ENCODE measurements around the gene SLBP.

The SLBP gene

DNA sequence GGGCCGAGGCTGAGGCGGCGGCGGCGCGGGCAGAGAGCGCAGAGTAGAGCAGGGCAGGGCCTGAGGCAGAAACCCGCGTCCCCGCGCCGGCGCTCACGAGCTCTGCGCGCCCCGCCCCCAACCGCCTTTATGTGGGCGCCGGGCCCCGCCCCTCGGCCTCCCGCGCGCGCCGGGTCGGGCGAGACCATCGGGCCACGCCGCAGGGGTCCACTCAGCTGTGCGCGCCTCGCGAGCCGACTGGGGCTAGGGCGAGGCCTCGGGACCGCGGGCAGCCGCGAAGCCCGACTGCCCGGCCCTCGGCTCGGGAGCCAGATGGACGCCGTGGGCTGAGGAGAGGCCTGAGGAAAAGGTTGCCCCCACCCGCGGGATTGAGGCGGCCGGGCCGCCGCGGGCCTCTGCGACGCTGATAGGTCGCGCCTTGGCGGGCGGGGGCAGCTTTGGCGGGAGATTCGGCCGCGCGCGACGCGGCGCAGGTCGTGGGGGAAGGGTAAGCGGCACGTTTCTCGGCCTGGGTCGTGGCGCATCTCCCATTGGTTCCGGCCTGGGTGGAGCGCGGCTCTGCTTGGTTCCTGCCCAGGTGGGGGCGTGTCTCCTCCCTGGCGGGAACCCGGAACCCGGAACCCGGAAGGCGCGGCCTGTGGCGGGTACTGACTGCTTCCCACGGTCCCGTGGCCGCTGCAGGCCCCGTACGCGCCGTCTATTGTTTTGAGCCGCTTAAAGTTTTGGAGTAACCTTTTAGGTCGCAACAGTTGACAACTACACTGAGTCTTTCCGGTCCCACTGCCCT is at the start of gene SLBP:
Gene SLBP (minus strand): TSS at position 104 of the 787 bp plus-strand sequence. CDS start 131 bp downstream, outside the sequence.
- H3K36me3 ChIP-seq (ENCODE audit: control insufficient read depth, insufficient read depth, low read length), result peaks cover 9% of the 10 kb centered on the region
- TF ChIP-seq CTCF (IDR thresholded peaks at IDR 0.05; ENCODE audit: insufficient read depth, low read length, poor library complexity, severe bottlenecking), result no peak
- no peaks in the 10 kb centered on the region for H3K27me3 ChIP-seq (replicated peaks; ENCODE audit: control insufficient read depth, insufficient read depth, low read length)
- DNase-seq (ENCODE audit: extremely low read depth, insufficient read length), result peak; percentile 100
- H3K4me3 ChIP-seq (replicated peaks; ENCODE audit: low read depth, low read length), result peak within 1 kb of the TSS; percentile 92

DNA sequence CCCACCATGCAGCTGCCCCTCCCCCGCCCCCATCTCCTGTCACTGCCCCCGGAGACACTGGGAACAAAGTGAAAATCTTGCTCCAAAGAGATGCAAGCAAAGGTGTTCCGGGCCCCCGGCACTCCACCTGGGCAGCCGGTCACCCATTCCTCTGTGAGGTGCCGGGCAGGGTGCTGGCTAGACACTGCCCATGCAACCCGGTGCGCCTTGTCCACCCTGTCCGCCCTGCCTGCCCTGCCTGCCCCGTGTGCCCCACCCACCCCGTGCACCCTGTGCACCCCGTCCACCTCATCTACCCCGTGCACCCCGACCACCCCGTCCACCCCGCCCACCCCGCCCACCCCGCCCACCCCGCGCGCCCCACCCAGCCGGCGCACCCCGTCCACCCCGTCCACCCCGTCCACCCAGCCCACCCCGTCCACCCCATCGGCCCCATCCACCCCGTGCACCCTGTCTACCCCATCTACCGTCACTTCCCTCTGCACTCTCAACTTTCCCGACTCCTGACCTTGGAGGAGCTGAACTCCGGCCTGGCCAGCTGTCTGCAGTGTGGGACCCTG is 49.1 kb upstream of the SLBP start:
- no peak for DNase-seq (ENCODE audit: extremely low read depth, insufficient read length)
- no peak for TF ChIP-seq CTCF (IDR thresholded peaks at IDR 0.05; ENCODE audit: insufficient read depth, low read length, poor library complexity, severe bottlenecking)
- Histone ChIP-seq H3K36me3 (ENCODE audit: control insufficient read depth, insufficient read depth, low read length) (no peaks in the 10 kb centered on the region), H3K4me3 (replicated peaks; ENCODE audit: low read depth, low read length) (no peak overlapping the region), H3K27me3 (replicated peaks; ENCODE audit: control insufficient read depth, insufficient read depth, low read length) (no peaks in the 10 kb centered on the region; the same call in 1 of the 2 replicates)

DNA sequence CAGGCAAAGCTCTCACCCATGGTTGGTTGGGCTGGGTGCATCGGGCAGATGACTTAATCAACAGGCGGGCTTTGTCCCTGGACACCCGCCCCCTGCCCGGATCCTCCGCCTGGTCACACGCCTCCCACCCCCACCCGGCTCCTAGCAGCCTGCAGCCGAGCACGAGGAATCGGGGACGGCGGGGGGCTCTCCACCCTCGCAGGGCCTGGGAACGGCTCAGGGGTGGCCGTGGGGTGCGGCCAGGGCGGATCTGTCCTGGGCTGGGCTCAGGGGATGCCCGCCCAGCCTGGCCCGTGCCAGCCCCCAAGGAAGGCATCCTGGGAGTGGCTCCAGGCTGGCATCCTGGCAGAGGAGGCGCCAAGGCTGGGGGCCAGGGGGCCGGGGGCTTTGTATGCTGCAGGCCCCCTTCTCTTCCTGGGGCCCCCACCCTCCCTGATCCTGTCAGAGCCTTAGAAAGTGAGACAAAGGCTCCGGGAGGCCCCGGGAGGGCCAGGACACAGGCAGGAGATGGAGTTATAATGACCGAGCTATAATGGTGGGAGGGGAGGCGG is 48.5 kb upstream of the SLBP start:
- no peak for DNase-seq (ENCODE audit: extremely low read depth, insufficient read length)
- no peak for TF ChIP-seq CTCF (IDR thresholded peaks at IDR 0.05; ENCODE audit: insufficient read depth, low read length, poor library complexity, severe bottlenecking)

DNA sequence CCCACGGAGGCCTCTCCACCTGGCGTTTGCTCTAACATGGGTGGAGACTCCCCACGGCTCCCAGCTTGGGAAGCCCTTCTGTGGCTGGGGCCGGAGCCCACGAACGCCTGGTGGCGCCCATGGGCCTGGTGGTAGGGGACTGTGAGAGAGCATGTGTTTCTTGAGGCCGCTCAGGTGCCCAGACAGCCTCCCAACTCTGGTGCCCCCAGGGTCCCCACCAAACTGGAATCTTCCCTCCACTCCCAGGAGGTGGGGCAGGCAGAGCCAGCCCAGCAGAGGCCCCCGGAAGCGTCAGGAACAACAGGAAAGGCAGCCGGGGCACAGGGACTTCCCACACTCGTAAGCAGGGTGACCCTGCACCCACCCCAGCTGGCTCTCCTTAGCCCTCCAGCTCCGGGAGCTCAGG is 47.7 kb upstream of the SLBP start:
- no peak overlapping the region for H3K4me3 ChIP-seq (replicated peaks; ENCODE audit: low read depth, low read length)
- no peak for DNase-seq (ENCODE audit: extremely low read depth, insufficient read length)
- H3K36me3 ChIP-seq (ENCODE audit: control insufficient read depth, insufficient read depth, low read length), result no peaks in the 10 kb centered on the region
- TF ChIP-seq CTCF (IDR thresholded peaks at IDR 0.05; ENCODE audit: insufficient read depth, low read length, poor library complexity, severe bottlenecking), result peak; percentile 23
- H3K27me3 ChIP-seq (replicated peaks; ENCODE audit: control insufficient read depth, insufficient read depth, low read length), result no peaks in the 10 kb centered on the region; the same call in 1 of the 2 replicates

More for the DNA sequence above, 48.5 kb upstream of the SLBP start:
- Histone ChIP-seq H3K27me3 (replicated peaks; ENCODE audit: control insufficient read depth, insufficient read depth, low read length) (no peaks in the 10 kb centered on the region; the same call in 1 of the 2 replicates), H3K36me3 (ENCODE audit: control insufficient read depth, insufficient read depth, low read length) (no peaks in the 10 kb centered on the region), H3K4me3 (replicated peaks; ENCODE audit: low read depth, low read length) (no peak overlapping the region)

DNA sequence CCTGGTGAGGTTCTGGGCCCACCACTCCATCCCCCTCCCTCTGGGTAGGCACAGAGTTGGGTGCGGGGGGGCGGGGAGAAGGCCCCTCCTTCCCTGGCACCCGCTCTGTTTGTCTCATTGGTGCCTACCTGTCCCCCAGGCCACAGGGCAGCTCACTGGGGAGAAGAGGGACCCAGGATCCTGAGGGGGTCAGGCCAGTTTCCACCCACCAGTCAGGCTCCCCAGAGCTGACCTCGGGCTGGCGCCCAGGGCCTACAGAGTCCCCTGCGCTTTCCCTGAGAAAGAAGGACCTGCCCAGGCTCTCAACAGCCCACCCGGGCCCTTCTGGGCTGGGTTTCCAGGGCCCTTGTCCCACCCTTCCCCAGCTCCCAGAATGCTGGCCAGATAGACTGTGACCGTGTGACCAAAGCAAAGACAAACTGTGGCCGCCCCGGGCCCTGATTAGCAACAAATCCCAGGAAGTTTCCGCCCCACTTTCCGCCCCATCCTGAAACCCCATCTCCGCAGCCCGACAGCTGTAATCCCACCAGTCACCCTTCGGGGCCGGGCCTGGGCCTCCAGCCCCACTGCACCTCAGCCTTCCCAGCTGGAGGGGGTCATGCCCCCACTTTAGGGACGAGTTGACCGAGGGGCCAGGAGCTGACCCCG is 47.2 kb upstream of the SLBP start:
- Histone ChIP-seq H3K4me3 (replicated peaks; ENCODE audit: low read depth, low read length) (no peak overlapping the region), H3K27me3 (replicated peaks; ENCODE audit: control insufficient read depth, insufficient read depth, low read length) (no peaks in the 10 kb centered on the region; the same call in 1 of the 2 replicates), H3K36me3 (ENCODE audit: control insufficient read depth, insufficient read depth, low read length) (no peaks in the 10 kb centered on the region)
- no peak for DNase-seq (ENCODE audit: extremely low read depth, insufficient read length)
- TF ChIP-seq CTCF (IDR thresholded peaks at IDR 0.05; ENCODE audit: insufficient read depth, low read length, poor library complexity, severe bottlenecking), result no peak
